RCC 7860 (cell line): ENCODE data around the gene SNX19.
"Not testable (repeated sequence)": the region's sequence is repeated elsewhere in the genome, so short reads cannot be mapped to it uniquely, and the experiment has no call there.

Source experiments
- DNase-seq: peaks from one replicate; pipeline ENCODE4 v3.0.0-alpha.2; 2015; ENCODE audit warnings: low spot score
- FAIRE-seq: peaks from 2 replicates; lab custom pipeline; 2012; peaks lifted over from hg19 to GRCh38; lab: Jason Lieb, UNC

SNX19 gene

DNA sequence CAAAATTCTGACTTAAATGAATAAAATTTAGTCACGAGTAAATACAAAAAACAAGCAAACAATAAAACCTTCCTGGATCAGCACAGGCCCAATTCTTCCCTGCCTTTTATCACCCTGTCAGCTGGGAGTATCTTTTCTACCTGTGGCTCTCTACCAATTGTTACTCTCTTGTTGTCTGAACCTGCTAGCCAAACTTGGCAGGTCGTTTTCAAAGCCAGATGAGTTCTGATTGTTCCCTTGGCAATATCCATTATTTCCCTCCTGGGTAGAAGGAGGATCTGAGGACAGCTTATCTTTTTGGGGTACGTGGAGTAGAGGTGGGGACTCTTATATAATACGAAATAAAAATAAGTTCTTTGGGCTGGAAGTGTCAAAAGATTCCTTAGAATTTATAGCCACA, 40.2 kb downstream of the SNX19 start:
- DNase-seq, result no peak
- FAIRE-seq, result no peak

DNA sequence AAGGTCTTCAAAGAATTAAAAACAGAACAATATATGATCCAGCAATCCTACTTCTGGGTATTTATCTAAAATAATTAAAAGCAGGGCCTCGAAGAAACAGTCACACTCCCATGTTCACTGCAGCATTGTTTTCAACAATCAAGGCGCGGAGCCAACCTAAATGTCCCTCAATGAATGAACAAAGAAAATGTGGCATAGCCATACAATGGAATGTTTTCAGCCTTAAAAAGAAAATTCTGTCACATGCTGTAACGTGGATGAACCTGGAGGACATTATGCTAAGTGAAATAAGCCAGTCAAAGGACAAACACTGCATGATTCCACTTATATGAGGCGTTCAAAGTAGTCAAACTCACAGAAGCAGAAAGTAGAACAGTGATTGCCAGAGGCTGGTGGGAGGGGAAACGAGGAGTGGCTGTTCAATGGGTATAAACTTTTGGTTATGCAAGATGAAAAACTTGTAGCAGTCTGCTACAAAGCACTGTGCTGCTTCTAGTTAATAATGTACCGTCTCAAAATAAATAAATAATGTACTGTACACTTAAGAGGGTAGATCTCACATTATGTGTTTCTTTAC, 41.2 kb downstream of the SNX19 start:
- DNase-seq (no peak), FAIRE-seq (no peak)

- FAIRE-seq (no peak), DNase-seq (peak; percentile 60)
Measured at GRCh38 chr11:130874396-130874795, 41.9 kb downstream of the SNX19 start.

DNA sequence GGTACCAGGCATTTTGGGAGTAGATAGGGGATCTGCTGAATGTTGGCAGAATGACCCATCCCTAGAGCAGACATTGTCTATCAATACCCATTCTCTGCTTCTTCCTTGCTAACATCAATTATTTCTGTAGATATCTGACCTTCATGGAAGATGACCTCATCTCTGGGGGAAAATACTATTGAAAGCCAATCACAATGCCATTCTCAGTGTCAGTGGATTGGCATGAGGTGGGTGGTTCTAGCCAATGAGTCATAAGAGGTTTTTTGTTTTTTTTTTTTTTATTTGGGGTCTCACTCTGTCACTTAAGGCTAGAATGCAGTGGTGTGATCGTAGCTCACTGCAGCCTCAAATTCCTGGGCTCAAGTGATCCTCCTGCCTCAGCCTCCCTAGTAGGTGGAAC, 42.5 kb downstream of the SNX19 start:
- FAIRE-seq, result no peak

DNA sequence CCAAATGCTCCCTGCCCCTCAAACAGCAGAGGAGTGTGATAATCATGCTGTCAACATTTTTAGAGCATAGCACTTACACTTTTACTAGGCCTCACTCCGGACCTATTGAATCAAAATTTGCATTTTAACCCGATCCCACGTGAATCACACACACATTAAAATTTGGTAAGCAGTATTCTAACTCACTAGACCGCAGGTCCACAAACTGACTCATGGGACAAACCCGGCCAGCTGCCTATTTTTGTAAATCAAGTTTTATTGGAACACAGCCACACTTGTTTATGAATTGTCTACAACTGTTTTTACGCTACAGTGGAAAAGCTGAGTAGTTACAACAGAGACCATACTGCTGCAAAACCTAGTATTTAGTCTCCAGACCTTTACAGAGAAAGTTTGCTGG, 43.3 kb downstream of the SNX19 start:
- no peak for FAIRE-seq
- DNase-seq, result no peak

More for the DNA sequence above, 42.5 kb downstream of the SNX19 start:
- peak; percentile 17 for DNase-seq

DNA sequence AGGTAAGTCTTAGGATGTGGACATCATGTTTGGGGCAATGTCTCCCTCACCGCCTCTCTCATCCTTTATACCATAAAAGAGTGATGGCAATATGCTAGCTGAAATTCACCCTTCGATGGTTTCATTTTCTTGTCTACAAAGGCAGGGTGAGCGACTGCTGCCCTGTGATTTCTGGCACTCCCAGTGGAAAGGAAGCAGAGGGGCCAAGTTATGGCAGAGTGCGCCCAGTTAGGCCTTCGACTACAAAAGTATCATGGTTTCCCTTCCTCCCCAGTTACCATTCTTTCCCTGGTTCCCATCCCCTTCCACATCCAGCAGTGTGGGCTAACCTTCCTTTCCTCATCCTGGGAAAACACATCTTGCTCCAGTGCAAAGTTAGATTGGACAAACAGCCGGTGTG, 43.8 kb downstream of the SNX19 start:
- DNase-seq (no peak), FAIRE-seq (no peak)

GRCh38 chr11:130872102-130872501, 44.2 kb downstream of the SNX19 start:
- no peak for FAIRE-seq
- no peak for DNase-seq

GRCh38 chr11:130871616-130872015, 44.7 kb downstream of the SNX19 start:
- DNase-seq (no peak), FAIRE-seq (no peak)

- FAIRE-seq (no peak), DNase-seq (no peak)
Measured at GRCh38 chr11:130868721-130869390, 47.4 kb downstream of the SNX19 start.

GRCh38 chr11:130868086-130868710, 48.1 kb downstream of the SNX19 start:
- DNase-seq, result no peak
- FAIRE-seq, result no peak

DNA sequence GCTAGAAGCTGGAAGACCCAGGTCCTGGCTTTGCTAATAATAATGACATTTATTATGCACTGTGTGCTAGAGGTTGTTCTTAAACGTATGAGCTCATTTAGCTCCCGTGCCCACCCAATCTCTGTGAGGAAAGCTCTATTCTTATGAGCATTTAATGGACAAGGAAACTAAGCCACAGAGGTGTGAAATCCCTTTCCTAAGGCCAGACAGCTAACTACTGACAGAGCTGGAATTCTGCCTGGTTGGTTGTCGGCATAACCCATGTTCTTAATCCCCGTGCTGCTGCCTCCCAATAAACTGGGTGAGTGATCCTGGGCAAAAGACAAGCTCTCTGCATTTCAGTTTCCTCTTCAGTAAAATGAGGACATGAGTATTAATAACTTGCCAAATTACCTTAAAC, 49.4 kb downstream of the SNX19 start:
- DNase-seq (no peak), FAIRE-seq (no peak)

GRCh38 chr11:130865774-130866114, 50.5 kb downstream of the SNX19 start:
- DNase-seq (no peak), FAIRE-seq (no peak)

DNA sequence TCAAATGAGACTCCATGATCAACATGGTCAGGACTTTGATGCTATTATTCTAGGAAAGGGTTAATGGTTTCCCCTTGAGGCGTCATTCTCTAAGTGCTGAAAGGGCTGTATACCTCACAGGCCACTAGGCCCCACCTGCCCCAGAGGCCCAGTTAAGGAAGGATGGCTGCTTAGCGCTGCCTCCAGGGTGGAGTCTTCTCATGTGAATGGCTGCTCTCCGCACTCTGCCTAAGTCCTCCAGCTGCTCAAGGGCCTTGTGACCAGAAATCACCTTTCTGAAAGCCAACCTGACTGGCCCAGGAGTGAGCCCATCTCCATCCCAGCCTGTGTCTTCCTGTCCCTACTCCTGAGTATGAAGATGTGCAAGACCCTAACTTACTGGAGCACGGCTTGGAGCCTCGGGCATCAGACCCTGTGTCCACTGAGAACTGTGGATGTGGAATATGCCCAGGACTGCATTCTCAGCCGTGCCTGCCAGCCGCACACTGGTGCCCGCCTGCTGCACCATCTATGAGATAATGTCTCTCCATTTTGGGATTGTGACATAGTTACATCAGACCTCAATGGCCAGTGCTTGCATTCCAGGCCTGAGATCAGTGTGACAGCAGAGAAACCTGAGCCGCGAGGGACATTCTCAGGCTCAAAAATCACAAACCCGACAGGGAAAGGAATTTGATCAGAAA, 51.0 kb downstream of the SNX19 start:
- no peak for FAIRE-seq
- DNase-seq, result no peak

- FAIRE-seq (no peak), DNase-seq (peak; percentile 65)
Measured at GRCh38 chr11:130861902-130862860, 54.1 kb downstream of the SNX19 start.

DNA sequence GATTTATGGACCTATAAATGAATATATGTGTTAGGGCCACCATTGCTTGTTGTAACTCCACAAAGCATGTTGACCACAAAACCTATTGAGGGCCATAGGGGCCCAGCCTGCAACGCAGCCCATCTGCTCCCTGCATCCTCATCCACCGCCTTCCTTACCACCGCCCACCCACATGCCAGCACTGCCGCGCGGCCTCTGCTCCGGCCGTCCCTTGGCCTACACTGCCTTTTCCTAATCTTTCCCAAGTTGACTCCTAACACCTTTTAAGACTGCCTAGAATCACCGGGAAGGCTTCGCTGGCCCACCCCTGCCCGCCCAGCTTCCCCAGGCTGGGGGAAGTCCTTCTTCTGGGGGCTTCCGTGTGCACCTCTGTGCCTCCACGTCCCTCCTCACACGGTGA, 55.0 kb downstream of the SNX19 start:
- no peak for DNase-seq
- FAIRE-seq, result no peak

DNA sequence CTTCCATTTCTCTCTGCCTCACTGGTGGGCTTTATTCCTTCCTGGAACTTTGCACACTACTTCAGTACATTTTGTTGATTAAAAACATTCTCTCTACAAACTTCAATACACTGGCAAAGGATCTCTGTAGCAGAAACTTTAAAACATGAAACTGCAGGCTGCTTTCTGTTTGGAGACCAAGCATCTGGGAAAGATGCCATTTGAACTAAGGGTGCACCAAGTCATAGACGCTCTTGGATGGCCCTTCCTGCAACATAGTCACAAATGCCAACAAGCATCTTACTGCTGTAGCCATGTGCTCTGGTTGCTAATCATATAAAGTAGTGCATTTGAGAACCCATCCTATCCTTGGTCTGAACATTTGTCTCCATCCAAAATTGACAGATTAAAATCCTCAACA, 56.4 kb downstream of the SNX19 start:
- FAIRE-seq (no peak), DNase-seq (no peak)

GRCh38 chr11:130858215-130858614, 58.1 kb downstream of the SNX19 start:
- FAIRE-seq, result no peak
- no peak for DNase-seq

GRCh38 chr11:130855707-130856106, 60.6 kb downstream of the SNX19 start:
- DNase-seq, FAIRE-seq: not testable (repeated sequence)

DNA sequence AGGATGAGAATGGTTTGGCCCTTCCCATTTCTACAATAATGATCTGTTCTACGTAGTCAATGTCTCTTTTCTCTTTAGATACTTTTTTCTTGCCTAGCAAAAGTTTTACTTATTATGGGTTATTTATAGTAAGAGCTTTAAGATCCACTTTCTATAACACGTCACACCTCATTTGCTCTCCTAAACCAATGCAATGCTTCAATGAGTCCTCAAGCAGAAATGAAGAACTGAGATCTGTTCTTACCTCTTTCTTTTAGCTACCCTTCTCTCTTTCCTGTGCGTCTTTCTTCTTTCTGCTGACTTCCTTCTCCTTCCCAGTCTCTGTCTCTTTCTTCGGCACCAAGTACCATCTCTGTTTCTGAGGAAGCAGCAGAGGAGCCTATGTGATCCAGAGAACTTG, 61.8 kb downstream of the SNX19 start:
- FAIRE-seq, result no peak
- DNase-seq, result no peak

DNA sequence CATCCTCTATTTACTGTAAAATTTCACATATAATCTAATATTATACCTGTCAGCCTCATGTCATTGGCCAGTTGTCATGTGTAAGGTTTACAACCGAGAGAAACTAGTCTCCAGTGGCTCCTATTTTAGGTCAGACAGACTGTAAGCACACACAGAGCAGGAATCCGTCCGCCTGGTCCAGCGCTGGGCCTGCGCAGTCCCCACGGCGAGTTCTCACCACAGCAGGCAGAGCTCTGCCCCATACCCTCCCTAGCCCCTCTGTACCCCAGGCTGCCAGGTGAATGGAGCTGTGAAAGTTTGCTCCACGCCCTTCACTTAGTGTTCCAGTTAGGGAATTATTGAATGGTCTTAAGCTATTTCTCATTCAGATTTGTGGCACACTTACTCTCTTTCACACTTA, 63.7 kb downstream of the SNX19 start:
- no peak for FAIRE-seq

More for the DNA sequence above, 63.7 kb downstream of the SNX19 start:
- DNase-seq, result no peak
